Stimulated activated naive B cell treated with anti-CD40 and anti-IgM and Interleukin-4, amounts not matched to agents 10 μg/mL and 1 μg/mL and 100 μg/mL, for 72 hours (primary cell): ENCODE results near the gene MGAT4A.
"Not testable (repeated sequence)": the region's sequence is repeated elsewhere in the genome, so short reads cannot be mapped to it uniquely, and the experiment has no call there.

ENCODE experiments used
- ATAC-seq, 2 donors: fragments of 150-1000 bp; cut with Tn5 transposase; replicated peaks; 2 replicates each; pipeline ENCODE4 v1.10.0; 2021; ENCODE audit warnings: moderate library complexity in 1 of 2
- DNase-seq: peaks from one replicate; pipeline ENCODE4 v3.0.0; 2021
- H3K27ac Mint-ChIP-seq: one replicate; pipeline ENCODE4 v1.8.0; 2022; ENCODE audit warnings: mild to moderate bottlenecking, mixed read lengths
- H3K27me3 Mint-ChIP-seq, 2 donors: one replicate each; pipeline ENCODE4 v1.8.0; 2022; ENCODE audit warnings: mixed read lengths in 2 of 2
- H3K36me3 Mint-ChIP-seq, 2 donors: one replicate each; pipeline ENCODE4 v1.8.0; 2022; ENCODE audit warnings: mixed read lengths in 2 of 2, mild to moderate bottlenecking in 1 of 2
- H3K4me1 Mint-ChIP-seq, 2 donors: one replicate each; pipeline ENCODE4 v1.8.0; 2022; ENCODE audit warnings: mixed read lengths in 2 of 2, mild to moderate bottlenecking in 1 of 2
- H3K4me3 Mint-ChIP-seq, 2 donors: one replicate each; pipeline ENCODE4 v1.8.0; 2022; ENCODE audit warnings: mild to moderate bottlenecking in 2 of 2, mixed read lengths in 2 of 2, moderate library complexity in 1 of 2
- H3K9me3 Mint-ChIP-seq, 2 donors: one replicate each; pipeline ENCODE4 v1.8.0; 2022; ENCODE audit warnings: mixed read lengths in 2 of 2, mild to moderate bottlenecking in 1 of 2

MGAT4A gene

GRCh38 chr2:98695255-98695654 lies 35.7 kb downstream of the MGAT4A start:
- ATAC-seq, result no peak
- no peaks in the 10 kb centered on the region for H3K27me3 Mint-ChIP-seq
- H3K4me3 Mint-ChIP-seq, result no peak overlapping the region
- peaks cover 12 to 17% of the 10 kb centered on the region in 2 donors for H3K4me1 Mint-ChIP-seq
- no peak for DNase-seq
- H3K36me3 Mint-ChIP-seq, result peaks cover 0 to 1% of the 10 kb centered on the region in 2 donors
- no peaks in the 10 kb centered on the region for H3K9me3 Mint-ChIP-seq
- H3K27ac Mint-ChIP-seq, result no peak overlapping the region

GRCh38 chr2:98693477-98693876 lies 37.5 kb downstream of the MGAT4A start:
- H3K4me1 Mint-ChIP-seq, result peaks cover 12 to 17% of the 10 kb centered on the region in 2 donors
- no peaks in the 10 kb centered on the region for H3K27me3 Mint-ChIP-seq
- H3K36me3 Mint-ChIP-seq, result no peaks in the 10 kb centered on the region
- no peaks in the 10 kb centered on the region for H3K9me3 Mint-ChIP-seq
- H3K27ac Mint-ChIP-seq, result no peak overlapping the region
- no peak overlapping the region for H3K4me3 Mint-ChIP-seq
- ATAC-seq, result no peak
- no peak for DNase-seq

- Mint-ChIP-seq H3K4me1 (peaks cover 12 to 17% of the 10 kb centered on the region in 2 donors), H3K36me3 (no peaks in the 10 kb centered on the region), H3K27me3 (no peaks in the 10 kb centered on the region), H3K9me3 (no peaks in the 10 kb centered on the region), H3K27ac (no peak overlapping the region), H3K4me3 (no peak overlapping the region)
- DNase-seq, result no peak
- ATAC-seq, result no peak
Measured at GRCh38 chr2:98692090-98693054, 38.6 kb downstream of the MGAT4A start.

GRCh38 chr2:98691303-98691702 lies 39.6 kb downstream of the MGAT4A start:
- no peak overlapping the region for H3K27ac Mint-ChIP-seq

GRCh38 chr2:98685930-98686887 lies 44.7 kb downstream of the MGAT4A start:
- H3K9me3 Mint-ChIP-seq, result no peaks in the 10 kb centered on the region
- H3K4me3 Mint-ChIP-seq, result no peak overlapping the region
- no peaks in the 10 kb centered on the region for H3K4me1 Mint-ChIP-seq
- DNase-seq (no peak), ATAC-seq (no peak)
- no peaks in the 10 kb centered on the region for H3K27me3 Mint-ChIP-seq
- no peak overlapping the region for H3K27ac Mint-ChIP-seq
- H3K36me3 Mint-ChIP-seq, result no peaks in the 10 kb centered on the region

More at GRCh38 chr2:98691303-98691702, 39.6 kb downstream of the MGAT4A start:
- H3K9me3 Mint-ChIP-seq, result no peaks in the 10 kb centered on the region
- peaks cover 12 to 17% of the 10 kb centered on the region in 2 donors for H3K4me1 Mint-ChIP-seq
- H3K27me3 Mint-ChIP-seq, result no peaks in the 10 kb centered on the region
- DNase-seq, result no peak
- no peaks in the 10 kb centered on the region for H3K36me3 Mint-ChIP-seq
- ATAC-seq, result no peak
- H3K4me3 Mint-ChIP-seq, result no peak overlapping the region

- Mint-ChIP-seq H3K9me3 (no peaks in the 10 kb centered on the region), H3K4me1 (no peaks in the 10 kb centered on the region), H3K36me3 (no peaks in the 10 kb centered on the region), H3K4me3 (no peak overlapping the region), H3K27ac (no peak overlapping the region), H3K27me3 (no peaks in the 10 kb centered on the region)
- ATAC-seq (no peak), DNase-seq (no peak)
Measured at GRCh38 chr2:98683728-98684127, 47.2 kb downstream of the MGAT4A start.

- Mint-ChIP-seq H3K9me3 (peaks cover 0 to 2% of the 10 kb centered on the region in 2 donors), H3K27me3 (no peaks in the 10 kb centered on the region), H3K27ac (no peak overlapping the region), H3K36me3 (peaks cover 12 to 18% of the 10 kb centered on the region in 2 donors), H3K4me1 (no peaks in the 10 kb centered on the region), H3K4me3 (no peak overlapping the region)
- DNase-seq (no peak), ATAC-seq (no peak)
Measured at GRCh38 chr2:98676742-98677141, 54.2 kb downstream of the MGAT4A start.

GRCh38 chr2:98674233-98674964 lies 56.5 kb downstream of the MGAT4A start:
- H3K36me3 Mint-ChIP-seq, result peaks cover 21 to 29% of the 10 kb centered on the region in 2 donors
- no peak overlapping the region for H3K4me3 Mint-ChIP-seq
- DNase-seq (no peak), ATAC-seq (no peak)
- no peaks in the 10 kb centered on the region for H3K4me1 Mint-ChIP-seq
- H3K9me3 Mint-ChIP-seq, result peaks cover 2 to 6% of the 10 kb centered on the region in 2 donors
- H3K27ac Mint-ChIP-seq, result no peak overlapping the region
- no peaks in the 10 kb centered on the region for H3K27me3 Mint-ChIP-seq

- Mint-ChIP-seq H3K36me3 (peaks cover 34 to 40% of the 10 kb centered on the region in 2 donors), H3K4me3 (no peak overlapping the region), H3K9me3 (peaks cover 7 to 12% of the 10 kb centered on the region in 2 donors), H3K4me1 (peaks cover 0 to 6% of the 10 kb centered on the region in 2 donors), H3K27me3 (no peaks in the 10 kb centered on the region), H3K27ac (no peak overlapping the region)
- ATAC-seq, result no peak
- no peak for DNase-seq
Measured at GRCh38 chr2:98669675-98670074, 61.3 kb downstream of the MGAT4A start.

GRCh38 chr2:98665677-98666076 lies 65.3 kb downstream of the MGAT4A start:
- H3K9me3 Mint-ChIP-seq, result peaks cover 5 to 7% of the 10 kb centered on the region in 2 donors
- H3K4me3 Mint-ChIP-seq, result no peak overlapping the region
- H3K27ac Mint-ChIP-seq, result no peak overlapping the region

GRCh38 chr2:98664323-98664722 lies 66.6 kb downstream of the MGAT4A start:
- H3K36me3 Mint-ChIP-seq, result peaks cover 24 to 36% of the 10 kb centered on the region in 2 donors

More at GRCh38 chr2:98665677-98666076, 65.3 kb downstream of the MGAT4A start:
- ATAC-seq (no peak), DNase-seq (no peak)
- peaks cover 20 to 30% of the 10 kb centered on the region in 2 donors for H3K36me3 Mint-ChIP-seq
- peaks cover 3 to 6% of the 10 kb centered on the region in 2 donors for H3K4me1 Mint-ChIP-seq
- H3K27me3 Mint-ChIP-seq, result no peaks in the 10 kb centered on the region

GRCh38 chr2:98663511-98664090 lies 67.3 kb downstream of the MGAT4A start:
- H3K27ac Mint-ChIP-seq, result no peak overlapping the region

More at GRCh38 chr2:98664323-98664722, 66.6 kb downstream of the MGAT4A start:
- H3K9me3 Mint-ChIP-seq, result peaks cover 11 to 12% of the 10 kb centered on the region in 2 donors
- H3K4me3 Mint-ChIP-seq, result no peak overlapping the region
- DNase-seq (no peak), ATAC-seq (no peak)
- no peak overlapping the region for H3K27ac Mint-ChIP-seq
- H3K4me1 Mint-ChIP-seq, result peaks cover 3 to 6% of the 10 kb centered on the region in 2 donors
- H3K27me3 Mint-ChIP-seq, result no peaks in the 10 kb centered on the region

GRCh38 chr2:98659491-98659840 lies 71.5 kb downstream of the MGAT4A start:
- H3K9me3 Mint-ChIP-seq, H3K27ac Mint-ChIP-seq, H3K27me3 Mint-ChIP-seq, H3K4me3 Mint-ChIP-seq, ATAC-seq, H3K4me1 Mint-ChIP-seq, DNase-seq: not testable (repeated sequence)
- H3K36me3 Mint-ChIP-seq, result peaks cover 12 to 13% of the 10 kb centered on the region in 2 donors

More at GRCh38 chr2:98663511-98664090, 67.3 kb downstream of the MGAT4A start:
- DNase-seq (no peak), ATAC-seq (no peak)
- Mint-ChIP-seq H3K27me3 (no peaks in the 10 kb centered on the region), H3K36me3 (peaks cover 24 to 30% of the 10 kb centered on the region in 2 donors), H3K4me1 (peaks cover 0 to 3% of the 10 kb centered on the region in 2 donors), H3K4me3 (no peak overlapping the region), H3K9me3 (peaks cover 9 to 12% of the 10 kb centered on the region in 2 donors)
